Loucy (cell line): Measurements from ENCODE around the gene LAMC1.

Experiments used
- CTCF ChIP-seq: fragments of 200-600 bp; sonication (generic); conservative IDR thresholded peaks from 2 replicates; pipeline ENCODE4 v1.5.1; 2014; ENCODE audit warnings: mild to moderate bottlenecking, antibody characterized with exemption, low read length
- EZH2phosphoT487 ChIP-seq: fragments of 200-600 bp; IDR thresholded peaks from 2 replicates; pipeline ENCODE4 v1.6.1; 2018; ENCODE audit warnings: antibody characterized with exemption, mild to moderate bottlenecking, moderate library complexity, borderline replicate concordance

GRCh38 chr1:183090391-183091006 lies 67.3 kb downstream of the LAMC1 start:
- TF ChIP-seq CTCF (no peak), EZH2phosphoT487 (no peak)
